KOPT-K1 (cell line): ENCODE measurements around the gene CLIC1.
"Not testable (repeated sequence)": the region's sequence is repeated elsewhere in the genome, so short reads cannot be mapped to it uniquely, and the experiment has no call there.

Experiments
- H3K27ac ChIP-seq: fragments of 200-600 bp; sonication (generic); 2 replicates; pipeline ENCODE4 v1.5.1; 2016; ENCODE audit warnings: antibody characterized with exemption, mild to moderate bottlenecking, low read depth, low read length; ENCODE audit not compliant: poor library complexity, severe bottlenecking
- H3K36me3 ChIP-seq: fragments of 200-600 bp; sonication (generic); 2 replicates; pipeline ENCODE4 v1.5.1; 2017; ENCODE audit warnings: antibody characterized with exemption, mild to moderate bottlenecking, low read length, moderate library complexity; ENCODE audit not compliant: insufficient read depth
- H3K9me3 ChIP-seq: fragments of 200-600 bp; sonication (generic); 2 replicates; pipeline ENCODE4 v1.5.1; 2017; ENCODE audit warnings: antibody characterized with exemption, low read length, mild to moderate bottlenecking; ENCODE audit not compliant: insufficient read depth, poor library complexity, severe bottlenecking

Gene CLIC1

GRCh38 chr6:31710523-31711219, 25.7 kb downstream of the CLIC1 start:
- Histone ChIP-seq H3K36me3 (no peaks in the 10 kb centered on the region), H3K27ac (no peak overlapping the region)

GRCh38 chr6:31709157-31709556, 27.2 kb downstream of the CLIC1 start:
- H3K36me3 ChIP-seq, H3K9me3 ChIP-seq, H3K27ac ChIP-seq: not testable (repeated sequence)

More at GRCh38 chr6:31710523-31711219, 25.7 kb downstream of the CLIC1 start:
- H3K9me3 ChIP-seq: no peaks in the 10 kb centered on the region

- H3K27ac ChIP-seq: no peak overlapping the region
- H3K9me3 ChIP-seq: no peaks in the 10 kb centered on the region
- H3K36me3 ChIP-seq: no peaks in the 10 kb centered on the region
Measured at GRCh38 chr6:31708224-31708623, 28.1 kb downstream of the CLIC1 start.

DNA sequence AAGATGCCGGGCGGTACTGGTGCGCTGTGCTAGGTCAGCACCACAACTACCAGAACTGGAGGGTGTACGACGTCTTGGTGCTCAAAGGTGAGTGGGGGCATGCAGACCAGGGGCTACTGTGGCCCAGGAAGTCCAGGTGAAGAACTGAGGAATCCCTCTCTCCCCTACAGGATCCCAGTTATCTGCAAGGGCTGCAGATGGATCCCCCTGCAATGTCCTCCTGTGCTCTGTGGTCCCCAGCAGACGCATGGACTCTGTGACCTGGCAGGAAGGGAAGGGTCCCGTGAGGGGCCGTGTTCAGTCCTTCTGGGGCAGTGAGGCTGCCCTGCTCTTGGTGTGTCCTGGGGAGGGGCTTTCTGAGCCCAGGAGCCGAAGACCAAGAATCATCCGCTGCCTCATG, 28.6 kb downstream of the CLIC1 start:
- H3K27ac ChIP-seq: no peak overlapping the region
- no peaks in the 10 kb centered on the region for H3K9me3 ChIP-seq
- no peaks in the 10 kb centered on the region for H3K36me3 ChIP-seq

- H3K27ac ChIP-seq: no peak within 1 kb of the TSS
- H3K9me3 ChIP-seq: no peaks in the 10 kb centered on the region
- no peaks in the 10 kb centered on the region for H3K36me3 ChIP-seq
Measured at GRCh38 chr6:31706599-31706998, 29.7 kb downstream of the CLIC1 start, which contains the start of gene LY6G6F. Gene LY6G6F, plus strand, starts transcription at chr6:31706866. Its CDS starts 41 bp downstream, at chr6:31706907.

- Histone ChIP-seq H3K36me3 (peaks cover 3% of the 10 kb centered on the region), H3K27ac (no peak overlapping the region), H3K9me3 (no peaks in the 10 kb centered on the region)
Measured at GRCh38 chr6:31705931-31706330, 30.4 kb downstream of the CLIC1 start.

- peak within 1 kb of the TSS; percentile 88 for H3K27ac ChIP-seq
Measured at GRCh38 chr6:31702819-31703716, 33.3 kb downstream of the CLIC1 start, which contains the start of gene ABHD16A. Gene ABHD16A, minus strand, starts transcription at chr6:31703324. Its CDS starts 43 bp downstream, at chr6:31703281.

GRCh38 chr6:31702405-31702818, 33.9 kb downstream of the CLIC1 start:
- Histone ChIP-seq H3K27ac (peak overlapping the region; percentile 88), H3K9me3 (no peaks in the 10 kb centered on the region)

More at GRCh38 chr6:31702819-31703716, 33.3 kb downstream of the CLIC1 start, which contains the start of gene ABHD16A:
- Histone ChIP-seq H3K36me3 (peaks cover 21% of the 10 kb centered on the region), H3K9me3 (no peaks in the 10 kb centered on the region)

GRCh38 chr6:31701666-31702404, 34.5 kb downstream of the CLIC1 start:
- H3K36me3 ChIP-seq: peaks cover 34% of the 10 kb centered on the region
- H3K27ac ChIP-seq: peak overlapping the region; percentile 88
- H3K9me3 ChIP-seq: no peaks in the 10 kb centered on the region

More at GRCh38 chr6:31702405-31702818, 33.9 kb downstream of the CLIC1 start:
- H3K36me3 ChIP-seq: peaks cover 28% of the 10 kb centered on the region

GRCh38 chr6:31700740-31701401, 35.5 kb downstream of the CLIC1 start:
- no peaks in the 10 kb centered on the region for H3K9me3 ChIP-seq
- H3K27ac ChIP-seq: no peak overlapping the region

GRCh38 chr6:31697555-31697954, 38.8 kb downstream of the CLIC1 start:
- no peaks in the 10 kb centered on the region for H3K9me3 ChIP-seq
- no peak overlapping the region for H3K27ac ChIP-seq
- peaks cover 75% of the 10 kb centered on the region for H3K36me3 ChIP-seq

More at GRCh38 chr6:31700740-31701401, 35.5 kb downstream of the CLIC1 start:
- H3K36me3 ChIP-seq: peaks cover 43% of the 10 kb centered on the region

- no peak overlapping the region for H3K27ac ChIP-seq
- H3K9me3 ChIP-seq: no peaks in the 10 kb centered on the region
- peaks cover 95% of the 10 kb centered on the region for H3K36me3 ChIP-seq
Measured at GRCh38 chr6:31693535-31693934, 42.8 kb downstream of the CLIC1 start.

- H3K27ac ChIP-seq: no peak overlapping the region
- H3K9me3 ChIP-seq: no peaks in the 10 kb centered on the region
- peaks cover 99% of the 10 kb centered on the region for H3K36me3 ChIP-seq
Measured at GRCh38 chr6:31692886-31693285, 43.4 kb downstream of the CLIC1 start.

DNA sequence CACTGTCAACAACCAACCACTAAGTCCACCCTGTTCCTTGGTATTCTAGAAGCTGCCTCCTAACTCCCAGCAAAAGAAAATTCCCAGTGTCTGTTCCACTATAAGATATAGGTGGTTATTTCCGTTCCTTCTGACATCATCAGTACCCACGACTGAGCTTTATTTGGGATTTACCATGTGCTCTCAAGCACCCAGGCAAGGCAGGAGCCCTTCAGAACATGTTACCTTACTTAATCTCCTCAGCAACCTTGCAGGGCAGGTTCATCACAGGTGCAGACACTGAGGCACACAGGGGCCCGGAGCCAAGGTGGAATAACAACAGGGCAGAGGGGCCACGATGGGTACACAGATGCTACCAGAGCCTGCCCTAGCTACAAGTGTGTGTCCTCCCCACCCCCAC, 44.0 kb downstream of the CLIC1 start:
- Histone ChIP-seq H3K9me3 (no peaks in the 10 kb centered on the region), H3K36me3 (peaks cover 99% of the 10 kb centered on the region), H3K27ac (no peak overlapping the region)
